HL-60 (cell line): ENCODE measurements around the gene EPC1.

Experiments used
- CTCF ChIP-seq: IDR thresholded peaks from one replicate; pipeline ENCODE4 v1.5.1; 2011; ENCODE audit warnings: low read length, control low read depth, inconsistent platforms; ENCODE audit not compliant: insufficient read depth
- REST ChIP-seq: IDR thresholded peaks from 2 replicates; pipeline ENCODE4 v1.6.1; 2012; ENCODE audit warnings: low read depth; ENCODE audit not compliant: insufficient replicate concordance

GRCh38 chr10:32293581-32293980 is 53.4 kb downstream of the EPC1 start:
- TF ChIP-seq CTCF: no peak
- no peak for TF ChIP-seq REST
